GM18861 (cell line): ENCODE results near the gene SEC14L1.

ENCODE experiments used
- ATAC-seq: cut with Tn5 transposase; IDR thresholded peaks from one replicate; pipeline ENCODE4 v1.9.1; 2021; ENCODE audit not compliant: unreplicated experiment

Gene SEC14L1

DNA sequence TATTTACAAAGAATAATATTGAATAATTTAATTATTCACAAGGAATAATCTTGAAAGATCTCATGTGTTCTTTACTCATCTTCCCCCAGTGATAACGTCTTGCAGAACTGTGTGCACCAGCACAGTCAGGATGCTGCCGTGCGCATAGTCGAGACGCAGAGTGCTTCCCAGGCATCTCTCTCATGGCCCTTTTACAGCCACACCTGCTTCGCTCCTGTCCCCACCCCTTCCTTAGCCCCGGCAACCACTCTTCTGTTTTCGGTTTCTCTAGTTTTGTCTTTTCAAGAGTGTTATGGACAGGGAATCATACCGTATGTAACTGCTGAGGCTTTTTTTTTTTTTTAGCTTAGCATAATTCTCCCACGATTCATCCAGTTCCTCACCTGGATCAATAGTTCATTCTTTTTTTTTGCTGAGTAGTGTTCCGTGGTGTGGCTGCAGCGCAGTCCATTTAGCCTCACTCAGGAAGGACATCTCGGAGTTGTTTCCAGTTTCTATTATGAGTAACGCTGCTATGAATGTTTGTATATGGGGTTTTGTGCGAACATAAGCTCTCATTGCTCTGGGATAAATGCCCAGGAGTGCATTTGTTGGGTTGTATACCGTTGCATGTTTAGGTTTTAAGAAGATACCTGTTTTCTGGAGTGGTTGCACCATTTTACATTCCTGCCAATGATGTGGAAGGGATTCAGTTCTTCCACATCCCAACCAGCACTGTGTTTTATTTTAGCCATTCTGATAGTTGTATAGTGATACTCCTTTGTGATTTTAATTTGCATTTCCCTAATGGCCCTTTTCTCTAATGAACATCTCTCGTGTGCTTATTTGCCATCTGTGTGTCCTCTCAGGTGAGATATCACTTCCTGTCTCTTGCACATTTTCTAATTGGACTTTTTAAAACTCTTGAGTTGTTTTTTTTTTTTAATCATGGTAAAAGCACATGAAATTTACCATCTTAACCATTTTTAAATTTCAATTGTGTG is 47.6 kb downstream of the SEC14L1 start:
- no peak for ATAC-seq

GRCh38 chr17:77189148-77189547 is 48.4 kb downstream of the SEC14L1 start:
- peak; percentile 74 for ATAC-seq

- no peak for ATAC-seq
Measured at GRCh38 chr17:77190576-77190975, 49.8 kb downstream of the SEC14L1 start.

DNA sequence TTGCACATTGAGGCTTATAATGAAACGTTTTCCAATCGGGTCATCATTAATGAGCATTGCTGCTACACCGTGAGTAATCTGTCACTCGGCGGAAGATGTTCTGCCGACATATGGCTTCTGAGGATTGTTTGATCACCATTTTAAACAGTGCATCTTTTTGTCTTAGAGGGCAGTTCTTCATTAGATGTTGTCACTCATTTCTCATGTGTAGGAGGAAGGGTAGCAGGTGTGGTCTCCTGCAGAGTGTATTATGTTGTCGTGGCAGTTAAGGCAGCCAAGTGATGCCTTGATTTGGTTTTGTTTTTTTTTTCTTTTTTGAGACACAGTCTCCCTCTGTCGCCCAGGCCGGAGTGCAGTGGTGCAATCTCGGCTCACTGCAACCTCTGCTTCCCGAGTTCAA is 50.5 kb downstream of the SEC14L1 start:
- no peak for ATAC-seq

DNA sequence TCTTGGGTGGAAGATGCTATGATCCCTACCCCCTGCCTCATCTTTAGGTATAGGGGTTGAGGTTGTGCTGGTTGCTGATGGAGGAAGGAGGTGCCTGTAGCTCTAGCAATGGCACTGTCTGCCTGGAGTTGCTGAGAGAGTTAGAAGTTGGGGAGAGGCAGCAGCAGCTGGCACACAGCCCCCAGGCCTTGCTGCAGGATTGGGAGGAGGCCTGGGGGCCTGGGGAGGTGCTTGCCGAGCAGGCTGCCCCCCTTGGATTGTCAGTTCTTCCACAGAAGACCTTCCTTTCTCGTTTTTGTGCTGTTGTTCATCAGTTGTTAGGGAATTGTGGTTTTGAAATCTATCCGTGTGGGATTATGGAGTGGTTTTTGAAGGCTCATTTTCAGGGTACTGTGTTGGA is 52.9 kb downstream of the SEC14L1 start:
- ATAC-seq = no peak

GRCh38 chr17:77194179-77194578 is 53.4 kb downstream of the SEC14L1 start:
- no peak for ATAC-seq

DNA sequence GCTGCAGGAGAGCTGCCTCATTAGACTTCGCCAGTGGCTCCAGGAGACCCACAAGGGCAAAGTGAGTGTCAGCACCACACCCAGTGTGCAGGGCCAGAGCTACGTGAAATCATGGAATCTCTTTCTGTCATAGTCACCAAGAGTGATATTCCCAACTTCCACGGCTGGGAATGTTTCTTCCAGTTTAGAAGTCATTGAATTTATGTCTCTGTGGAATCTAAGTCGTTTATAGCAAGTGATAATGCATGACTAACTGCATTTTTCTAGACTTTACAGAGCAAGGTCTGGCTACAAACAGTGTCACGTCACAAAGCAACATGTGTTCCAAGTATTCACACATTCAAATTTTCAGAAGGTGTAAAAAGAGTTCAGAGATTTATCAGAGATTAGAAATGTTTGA is 55.5 kb downstream of the SEC14L1 start:
- ATAC-seq = no peak

- no peak for ATAC-seq
Measured at GRCh38 chr17:77197115-77197514, 56.3 kb downstream of the SEC14L1 start.

DNA sequence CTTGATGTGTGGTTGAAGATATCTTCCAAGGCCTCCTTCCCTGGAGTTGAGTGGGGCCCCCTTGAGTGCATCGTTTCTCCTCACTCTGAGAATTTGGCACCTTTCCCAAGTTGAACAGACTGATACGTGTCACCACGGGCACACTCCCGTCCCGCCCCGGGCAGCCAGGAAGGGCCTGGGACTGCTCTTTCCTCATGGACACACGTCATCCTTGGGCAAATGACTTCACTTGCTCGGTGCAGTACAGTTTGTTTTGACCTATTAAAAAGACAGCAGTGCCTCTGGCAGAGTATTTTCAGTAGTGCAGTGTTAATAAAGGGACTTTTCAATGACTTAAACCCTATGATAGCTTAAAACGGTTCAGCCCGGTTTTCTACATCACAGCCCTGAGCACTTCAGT is 59.9 kb downstream of the SEC14L1 start:
- ATAC-seq = no peak

DNA sequence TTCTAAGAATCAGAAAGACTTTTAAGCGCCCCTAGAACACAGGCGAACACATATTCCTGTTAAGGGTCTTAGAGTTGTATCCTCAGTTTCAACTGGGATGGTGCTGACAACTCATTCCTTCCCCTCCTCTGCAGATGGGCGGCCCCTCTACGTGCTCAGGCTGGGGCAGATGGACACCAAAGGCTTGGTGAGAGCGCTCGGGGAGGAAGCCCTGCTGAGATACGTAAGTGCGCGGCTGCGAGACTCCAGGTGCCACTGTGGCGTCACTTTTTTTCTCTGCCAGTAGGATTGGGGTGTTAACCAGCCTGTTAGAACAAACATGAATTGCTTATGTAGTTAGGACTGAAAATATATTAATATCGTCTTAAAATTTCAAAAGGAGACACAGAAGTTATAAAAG is 62.7 kb downstream of the SEC14L1 start:
- no peak for ATAC-seq

DNA sequence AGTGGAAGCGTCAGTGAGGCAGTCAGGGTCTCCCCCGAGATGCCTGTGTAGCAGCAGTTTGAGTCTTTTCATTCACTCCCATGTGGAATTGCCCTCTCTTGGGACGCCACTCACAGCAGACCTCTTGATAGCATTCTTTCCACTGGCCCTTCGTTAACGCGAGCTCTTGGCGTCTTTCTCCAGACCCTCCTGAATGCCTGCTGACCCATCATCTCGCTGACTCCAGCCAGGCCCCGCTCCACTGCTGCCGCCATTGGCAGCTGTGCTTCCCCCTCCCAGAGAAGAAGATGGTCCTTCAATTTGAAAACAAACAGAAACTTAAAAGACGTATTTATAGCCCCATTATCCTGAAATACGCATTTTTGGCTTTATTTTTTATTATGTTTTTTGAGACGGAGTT is 63.1 kb downstream of the SEC14L1 start:
- no peak for ATAC-seq

DNA sequence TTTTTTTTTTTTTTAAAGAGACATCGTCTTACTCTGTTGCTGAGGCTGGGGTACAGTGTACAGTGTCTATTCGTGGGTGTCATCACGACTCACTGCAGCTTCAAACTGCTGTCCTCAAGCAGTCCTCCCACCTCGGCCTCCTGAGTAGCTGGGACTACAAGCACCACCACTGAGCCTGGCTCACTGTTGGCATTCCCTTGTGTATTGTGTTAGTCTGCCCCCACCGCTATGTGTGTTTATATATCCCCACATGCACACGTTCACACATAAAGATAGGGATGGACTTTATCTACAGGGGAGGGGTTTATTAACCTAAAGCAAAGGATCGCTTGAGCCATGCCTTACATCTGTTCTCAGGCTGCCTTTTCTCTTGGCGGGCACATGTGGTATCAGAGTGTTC is 63.8 kb downstream of the SEC14L1 start:
- ATAC-seq = no peak

GRCh38 chr17:77205396-77206125 is 64.8 kb downstream of the SEC14L1 start:
- no peak for ATAC-seq

DNA sequence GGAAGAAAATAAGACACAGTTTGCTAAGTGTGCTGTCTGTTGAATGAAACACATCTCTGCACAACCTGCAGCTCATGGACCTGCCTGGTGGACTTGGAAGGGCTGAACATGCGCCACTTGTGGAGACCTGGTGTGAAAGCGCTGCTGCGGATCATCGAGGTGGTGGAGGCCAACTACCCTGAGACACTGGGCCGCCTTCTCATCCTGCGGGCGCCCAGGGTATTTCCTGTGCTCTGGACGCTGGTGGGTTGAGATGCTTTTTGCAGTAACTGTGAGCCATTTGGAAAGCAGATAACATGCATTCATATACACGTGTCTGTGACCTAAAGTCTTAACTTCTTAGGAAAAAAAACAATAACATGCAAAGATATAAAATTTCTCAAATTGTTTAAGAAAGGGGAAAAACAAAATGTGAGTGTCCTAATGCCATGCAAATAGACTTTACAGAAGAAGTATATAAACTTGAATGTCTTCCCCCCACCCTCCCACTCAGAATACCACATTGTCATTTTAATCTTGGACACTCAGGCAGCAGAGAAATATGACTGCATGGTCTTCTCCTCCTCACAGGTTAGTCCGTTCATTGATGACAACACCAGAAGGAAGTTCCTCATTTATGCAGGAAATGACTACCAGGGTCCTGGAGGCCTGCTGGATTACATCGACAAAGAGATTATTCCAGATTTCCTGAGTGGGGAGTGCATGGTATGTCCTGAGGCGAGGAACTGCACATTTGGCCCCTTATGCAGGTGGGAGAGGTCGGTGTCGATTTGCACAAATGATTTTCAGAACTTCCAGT is 65.6 kb downstream of the SEC14L1 start:
- no peak for ATAC-seq

DNA sequence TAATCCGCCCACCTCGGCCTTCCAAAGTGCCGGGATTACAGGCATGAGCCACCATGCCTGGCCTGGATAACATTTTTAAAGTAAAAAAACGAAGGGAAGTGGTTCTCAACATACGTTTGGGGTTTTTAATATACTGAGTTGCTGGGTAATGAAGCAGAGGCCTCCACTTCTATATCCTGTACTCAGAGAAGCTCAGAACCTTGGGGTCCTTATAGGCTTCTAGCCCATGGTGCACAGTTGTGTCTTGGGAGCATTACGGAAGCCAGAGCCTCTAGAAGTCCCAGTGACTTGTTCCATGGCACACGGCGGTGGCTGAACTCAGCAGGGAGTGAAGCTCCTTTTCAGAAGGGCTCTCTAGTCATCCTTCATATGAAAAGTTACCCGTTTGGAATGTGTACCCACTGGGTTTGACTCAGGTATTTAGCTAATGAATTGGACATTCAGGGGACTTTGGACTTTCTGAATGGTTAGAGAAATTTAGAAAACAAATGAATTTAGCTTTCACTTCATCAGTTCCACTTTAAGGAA is 67.0 kb downstream of the SEC14L1 start:
- no peak for ATAC-seq

- no peak for ATAC-seq
Measured at GRCh38 chr17:77208217-77208808, 67.5 kb downstream of the SEC14L1 start.

DNA sequence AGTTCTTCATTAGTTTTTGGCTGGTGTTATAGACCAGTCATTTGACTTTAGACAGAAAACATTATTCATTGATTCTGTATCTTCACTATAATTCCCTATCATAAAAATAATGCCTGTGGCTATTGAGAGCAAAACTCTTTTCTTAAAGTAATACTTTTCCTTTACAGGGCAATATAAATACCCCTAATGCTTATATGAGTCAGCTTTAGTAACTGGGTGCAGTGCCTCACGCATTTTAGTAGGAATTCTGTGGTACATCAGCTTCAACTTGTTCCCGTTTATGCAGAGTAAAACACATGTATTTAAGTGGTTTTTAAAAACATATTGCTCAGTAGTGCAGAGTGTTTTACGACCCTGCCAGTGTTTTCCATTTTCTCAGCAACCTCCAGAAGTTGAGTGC is 68.1 kb downstream of the SEC14L1 start:
- ATAC-seq = no peak

DNA sequence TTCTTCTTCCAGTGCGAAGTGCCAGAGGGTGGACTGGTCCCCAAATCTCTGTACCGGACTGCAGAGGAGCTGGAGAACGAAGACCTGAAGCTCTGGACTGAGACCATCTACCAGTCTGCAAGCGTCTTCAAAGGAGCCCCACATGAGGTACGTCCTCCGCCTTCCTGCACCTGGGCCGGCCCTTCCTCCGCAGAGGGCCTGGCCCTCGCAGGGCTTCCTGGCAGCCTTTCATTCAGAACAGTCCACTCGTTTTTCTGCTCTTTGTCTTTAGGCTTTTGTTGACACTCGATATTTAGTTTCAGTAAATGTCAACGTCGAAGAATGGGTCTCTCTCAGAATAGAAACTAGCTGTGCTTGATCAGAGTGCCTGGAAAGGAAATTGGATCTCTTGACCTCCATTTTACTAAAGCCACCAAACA is 68.6 kb downstream of the SEC14L1 start:
- ATAC-seq = no peak

DNA sequence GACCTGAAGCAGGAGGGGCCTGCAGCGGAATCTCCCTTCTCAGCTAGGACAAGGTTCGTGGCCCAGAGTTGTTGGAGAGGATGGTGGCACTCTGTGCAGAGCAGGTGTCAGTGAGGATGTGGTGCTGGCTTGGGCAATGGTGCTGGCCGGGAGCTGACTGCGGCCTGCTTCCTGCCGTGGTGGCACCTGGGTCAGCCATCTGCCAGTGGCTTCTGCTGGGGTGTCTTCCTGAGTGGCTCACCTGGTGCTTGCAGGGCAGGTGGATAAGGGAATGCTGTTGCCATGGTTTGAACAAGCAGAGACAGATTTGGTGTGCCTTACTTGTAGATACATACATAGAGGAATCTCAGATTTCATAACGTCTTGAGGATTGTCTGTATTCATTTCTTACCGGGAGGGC is 69.6 kb downstream of the SEC14L1 start:
- no peak for ATAC-seq

GRCh38 chr17:77210946-77211541 is 70.3 kb downstream of the SEC14L1 start:
- ATAC-seq = no peak
